ENCODE results near the gene FARP1. TPM values are rescaled to one million over a fixed set of nuclear protein-coding genes. Genes with fewer than 3 reads are reported as not detected.

The FARP1 gene
- total RNA-seq, 4 donors from 2014 or later, result 13.1 to 71.2 (median 46.6) TPM

DNA sequence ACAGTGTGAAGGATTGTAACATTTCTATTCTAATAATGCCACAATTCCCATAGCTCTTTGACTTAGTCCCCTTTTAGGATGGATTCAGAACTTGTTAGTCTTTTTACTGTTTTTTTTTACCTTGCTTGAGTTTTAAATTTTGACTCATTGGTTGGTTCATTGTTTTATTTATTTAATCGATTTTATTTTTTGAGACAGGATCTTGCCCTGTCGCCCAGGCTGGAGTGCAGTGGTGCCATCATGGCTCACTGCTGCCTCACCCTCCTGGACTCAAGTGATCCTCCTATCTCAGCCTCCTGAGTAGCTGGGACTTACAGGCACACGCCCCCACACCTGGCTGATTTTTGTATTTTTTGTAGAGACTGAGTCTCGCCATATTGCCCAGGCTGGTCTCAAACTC lies 39.3 kb downstream of the FARP1 start:
- DNase-seq, result no peak
- no peaks in the 10 kb centered on the region for H3K9me3 ChIP-seq
- TF ChIP-seq, protein P1, sequence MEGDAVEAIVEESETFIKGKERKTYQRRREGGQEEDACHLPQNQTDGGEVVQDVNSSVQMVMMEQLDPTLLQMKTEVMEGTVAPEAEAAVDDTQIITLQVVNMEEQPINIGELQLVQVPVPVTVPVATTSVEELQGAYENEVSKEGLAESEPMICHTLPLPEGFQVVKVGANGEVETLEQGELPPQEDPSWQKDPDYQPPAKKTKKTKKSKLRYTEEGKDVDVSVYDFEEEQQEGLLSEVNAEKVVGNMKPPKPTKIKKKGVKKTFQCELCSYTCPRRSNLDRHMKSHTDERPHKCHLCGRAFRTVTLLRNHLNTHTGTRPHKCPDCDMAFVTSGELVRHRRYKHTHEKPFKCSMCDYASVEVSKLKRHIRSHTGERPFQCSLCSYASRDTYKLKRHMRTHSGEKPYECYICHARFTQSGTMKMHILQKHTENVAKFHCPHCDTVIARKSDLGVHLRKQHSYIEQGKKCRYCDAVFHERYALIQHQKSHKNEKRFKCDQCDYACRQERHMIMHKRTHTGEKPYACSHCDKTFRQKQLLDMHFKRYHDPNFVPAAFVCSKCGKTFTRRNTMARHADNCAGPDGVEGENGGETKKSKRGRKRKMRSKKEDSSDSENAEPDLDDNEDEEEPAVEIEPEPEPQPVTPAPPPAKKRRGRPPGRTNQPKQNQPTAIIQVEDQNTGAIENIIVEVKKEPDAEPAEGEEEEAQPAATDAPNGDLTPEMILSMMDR (IDR thresholded peaks at IDR 0.05), result no peak
- TF ChIP-seq POLR2A (IDR thresholded peaks at IDR 0.05), result no peak
- no peak overlapping the region for H3K4me3 ChIP-seq
- no peaks in the 10 kb centered on the region for H3K27me3 ChIP-seq
- no peaks in the 10 kb centered on the region for H3K4me1 ChIP-seq
- intact Hi-C loops (cut with DNase I; ENCODE audit: low total_unique reads), result no loop called here
- no peak overlapping the region for H3K27ac ChIP-seq
- H3K36me3 ChIP-seq, result no peaks in the 10 kb centered on the region

- TF ChIP-seq POLR2A (IDR thresholded peaks at IDR 0.05), result no peak
- TF ChIP-seq, protein P1 (IDR thresholded peaks at IDR 0.05), result no peak
- intact Hi-C loops (cut with DNase I; ENCODE audit: low total_unique reads), result no loop called here
- Histone ChIP-seq H3K27ac (no peak overlapping the region), H3K36me3 (no peaks in the 10 kb centered on the region), H3K4me1 (peaks cover 0 to 3% of the 10 kb centered on the region in 2 donors), H3K4me3 (no peak overlapping the region), H3K9me3 (no peaks in the 10 kb centered on the region), H3K27me3 (no peaks in the 10 kb centered on the region)
- no peak for DNase-seq
Observed at GRCh38 chr13:98182589-98182988, 39.7 kb downstream of the FARP1 start.

GRCh38 chr13:98184792-98185191 lies 41.9 kb downstream of the FARP1 start:
- no peaks in the 10 kb centered on the region for H3K27me3 ChIP-seq
- peaks cover 0 to 3% of the 10 kb centered on the region in 2 donors for H3K4me1 ChIP-seq
- H3K36me3 ChIP-seq, result no peaks in the 10 kb centered on the region
- no peaks in the 10 kb centered on the region for H3K9me3 ChIP-seq
- no peak for DNase-seq
- H3K4me3 ChIP-seq, result no peak overlapping the region
- no peak for TF ChIP-seq POLR2A (IDR thresholded peaks at IDR 0.05)
- TF ChIP-seq, protein P1 (IDR thresholded peaks at IDR 0.05), result no peak
- intact Hi-C loops (cut with DNase I; ENCODE audit: low total_unique reads), result no loop called here
- no peak overlapping the region for H3K27ac ChIP-seq

DNA sequence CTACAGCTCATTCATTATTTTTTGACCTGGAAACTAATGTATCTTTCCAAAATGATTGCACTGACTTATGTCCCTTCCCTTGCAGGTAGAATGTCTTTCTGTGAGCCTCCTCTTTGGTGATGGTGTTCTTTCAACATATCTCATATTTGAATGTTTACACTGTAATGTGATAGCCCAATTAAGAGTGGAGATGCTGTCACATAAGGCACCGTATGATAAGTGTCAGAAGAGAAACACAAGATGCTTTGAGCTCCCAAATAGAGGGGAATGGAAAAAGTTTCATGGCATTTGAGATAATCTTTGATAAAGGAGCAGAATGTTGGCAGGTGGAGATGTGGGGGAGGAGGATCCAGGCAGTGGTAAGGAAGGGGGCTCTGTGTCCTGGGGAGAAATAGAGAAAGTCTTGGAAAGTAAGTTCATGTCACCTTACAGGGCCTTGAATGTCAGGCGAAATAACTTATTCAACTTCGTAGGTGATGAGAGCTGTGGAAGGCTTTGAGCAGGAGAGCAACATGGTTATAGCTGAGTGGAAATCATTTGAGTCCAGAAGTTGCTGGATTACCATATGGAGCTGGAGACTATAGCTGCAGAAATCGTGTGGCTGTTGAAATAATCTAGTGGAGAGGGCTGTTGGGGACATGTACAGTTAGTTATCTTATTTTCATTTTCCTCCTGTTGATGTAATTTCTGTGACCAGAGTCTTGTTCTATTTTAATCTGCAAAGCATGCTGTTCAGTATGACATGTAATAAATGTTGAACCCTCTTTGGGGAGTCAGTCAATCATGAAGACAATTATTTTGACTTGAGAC lies 44.5 kb downstream of the FARP1 start:
- TF ChIP-seq, protein P1 (IDR thresholded peaks at IDR 0.05), result no peak
- TF ChIP-seq POLR2A (IDR thresholded peaks at IDR 0.05), result no peak
- no peaks in the 10 kb centered on the region for H3K27me3 ChIP-seq
- intact Hi-C loops (cut with DNase I; ENCODE audit: low total_unique reads), result no loop called here
- no peaks in the 10 kb centered on the region for H3K9me3 ChIP-seq
- H3K4me3 ChIP-seq, result no peak overlapping the region
- peaks cover 0 to 11% of the 10 kb centered on the region in 2 donors for H3K4me1 ChIP-seq
- no peak for DNase-seq
- no peak overlapping the region for H3K27ac ChIP-seq
- H3K36me3 ChIP-seq, result no peaks in the 10 kb centered on the region

DNA sequence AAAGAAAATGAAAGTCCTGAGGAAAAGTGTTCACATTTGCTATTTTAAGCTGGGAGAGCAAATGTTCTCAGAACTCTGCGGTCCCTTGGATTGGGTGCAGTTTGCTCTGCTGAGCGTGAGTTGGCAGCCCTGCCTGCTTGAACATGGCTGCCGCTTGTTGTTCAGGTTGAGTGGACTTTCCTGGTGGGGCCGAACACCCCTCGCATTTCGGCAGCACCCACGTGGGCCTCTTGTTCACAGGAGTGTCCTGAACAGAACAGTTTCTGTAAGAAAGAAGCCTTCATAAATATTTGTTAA lies 45.0 kb downstream of the FARP1 start:
- H3K27ac ChIP-seq, result peak overlapping the region in 1 of 2 donors; percentile 19
- H3K36me3 ChIP-seq, result no peaks in the 10 kb centered on the region
- no peak for DNase-seq
- H3K4me1 ChIP-seq, result peaks cover 0 to 11% of the 10 kb centered on the region in 2 donors
- no peaks in the 10 kb centered on the region for H3K9me3 ChIP-seq
- intact Hi-C loops (cut with DNase I; ENCODE audit: low total_unique reads), result no loop called here
- no peaks in the 10 kb centered on the region for H3K27me3 ChIP-seq
- H3K4me3 ChIP-seq, result no peak overlapping the region
- TF ChIP-seq POLR2A (IDR thresholded peaks at IDR 0.05), result no peak
- TF ChIP-seq, protein P1 (IDR thresholded peaks at IDR 0.05), result no peak
